CD14-positive monocyte (primary cell): ENCODE results near the gene CLDN10. TPM values are rescaled to one million over a fixed set of nuclear protein-coding genes. Genes with fewer than 3 reads are reported as not detected.

Experiments used
- DNase-seq, 3 donors: peaks; one replicate each; pipeline ENCODE4 v3.0.0-alpha.2; 2011 to 2022
- H2AFZ ChIP-seq: 2 replicates; pipeline ENCODE4 v1.6.0; 2012; ENCODE audit warnings: mild to moderate bottlenecking, low read depth, low read length, inconsistent platforms; ENCODE audit not compliant: insufficient read depth, poor library complexity, severe bottlenecking
- H3K27ac ChIP-seq, 2 donors: 1 replicate in 1 of 2; 2 replicates in 1 of 2; pipeline ENCODE4 v1.5.1; 2012 to 2013; ENCODE audit warnings: low read length in 2 of 2, control low read depth in 1 of 2, inconsistent platforms in 1 of 2, low read depth in 1 of 2, mild to moderate bottlenecking in 1 of 2
- H3K27me3 ChIP-seq, 2 donors: one replicate each; pipeline versions ENCODE4 v1.6.0 to v1.6.1; 2011 to 2013; ENCODE audit warnings: low read length in 2 of 2; ENCODE audit not compliant: control insufficient read depth in 2 of 2, insufficient read depth in 2 of 2
- H3K36me3 ChIP-seq, 2 donors: replicated peaks in 1 of 2; 1 replicate in 1 of 2; 2 replicates in 1 of 2; pipeline versions ENCODE4 v1.5.1 to v1.6.1; 2012 to 2013; ENCODE audit warnings: low read length in 2 of 2, control low read depth in 1 of 2, inconsistent platforms in 1 of 2, mild to moderate bottlenecking in 1 of 2; ENCODE audit not compliant: insufficient read depth in 2 of 2, control insufficient read depth in 1 of 2
- H3K4me1 ChIP-seq, 2 donors: 1 replicate in 1 of 2; 2 replicates in 1 of 2; pipeline versions ENCODE4 v1.5.1 to v1.6.1; 2012 to 2013; ENCODE audit warnings: low read length in 2 of 2, control low read depth in 1 of 2, inconsistent platforms in 1 of 2, mild to moderate bottlenecking in 1 of 2, moderate library complexity in 1 of 2; ENCODE audit not compliant: insufficient read depth in 2 of 2, control insufficient read depth in 1 of 2
- H3K4me2 ChIP-seq: replicated peaks from 2 replicates; pipeline ENCODE3; 2012; ENCODE audit warnings: low read length, moderate library complexity, mild to moderate bottlenecking; ENCODE audit not compliant: poor library complexity, severe bottlenecking; ENCODE audit errors: extremely low read depth
- H3K4me3 ChIP-seq, 3 experiments: fragments of 200-600 bp in 1 of 3; sonication (generic) in 1 of 3; replicated peaks in 1 of 3; 1 replicate in 2 of 3; 2 replicates in 1 of 3; pipeline ENCODE4 v1.5.1; 2011 to 2013; ENCODE audit warnings: low read length in 3 of 3, mild to moderate bottlenecking in 3 of 3, control low read depth in 2 of 3, low read depth in 2 of 3, inconsistent platforms in 1 of 3, moderate library complexity in 1 of 3
- H3K79me2 ChIP-seq: 2 replicates; pipeline ENCODE4 v1.6.0; 2012; ENCODE audit warnings: mild to moderate bottlenecking, control low read depth, inconsistent platforms, low read length, moderate library complexity; ENCODE audit not compliant: insufficient read depth
- H3K9ac ChIP-seq: 2 replicates; pipeline ENCODE4 v1.6.0; 2017; ENCODE audit warnings: low read length, mild to moderate bottlenecking; ENCODE audit not compliant: insufficient read depth, poor library complexity, severe bottlenecking
- H3K9me3 ChIP-seq, 2 donors: replicated peaks in 1 of 2; 1 replicate in 1 of 2; 2 replicates in 1 of 2; pipeline versions ENCODE4 v1.5.1 to v1.6.1; 2012 to 2013; ENCODE audit warnings: low read length in 2 of 2, control low read depth in 1 of 2; ENCODE audit not compliant: control insufficient read depth in 1 of 2, insufficient read depth in 1 of 2
- H4K20me1 ChIP-seq: 2 replicates; pipeline ENCODE4 v1.6.0; 2012; ENCODE audit warnings: mild to moderate bottlenecking, low read length, control low read depth, moderate library complexity; ENCODE audit not compliant: insufficient read depth
- H3K27ac Mint-ChIP-seq, 7 donors: one replicate each; pipeline ENCODE4 v1.8.0; 2020; ENCODE audit warnings: mild to moderate bottlenecking in 7 of 7, mixed read lengths in 7 of 7, moderate library complexity in 6 of 7, inconsistent platforms in 2 of 7
- H3K27me3 Mint-ChIP-seq, 3 donors: one replicate each; pipeline ENCODE4 v1.8.0; 2021 to 2022; ENCODE audit warnings: low read depth in 3 of 3, mild to moderate bottlenecking in 3 of 3, mixed read lengths in 3 of 3, moderate library complexity in 3 of 3, inconsistent platforms in 1 of 3
- H3K36me3 Mint-ChIP-seq, 2 donors: one replicate each; pipeline ENCODE4 v1.8.0; 2020; ENCODE audit warnings: mixed read lengths in 2 of 2, inconsistent platforms in 1 of 2, mild to moderate bottlenecking in 1 of 2
- H3K4me1 Mint-ChIP-seq: one replicate; pipeline ENCODE4 v1.8.0; 2020; ENCODE audit warnings: mild to moderate bottlenecking, mixed read lengths
- H3K4me3 Mint-ChIP-seq, 2 donors: one replicate each; pipeline ENCODE4 v1.8.0; 2020; ENCODE audit warnings: mild to moderate bottlenecking in 2 of 2, mixed read lengths in 2 of 2, moderate library complexity in 1 of 2
- H3K9me3 Mint-ChIP-seq, 7 donors: one replicate each; pipeline ENCODE4 v1.8.0; 2020 to 2022; ENCODE audit warnings: mixed read lengths in 7 of 7, mild to moderate bottlenecking in 6 of 7, moderate library complexity in 6 of 7, inconsistent platforms in 2 of 7
- CTCF ChIP-seq: fragments of 200-600 bp; IDR thresholded peaks from one replicate; pipeline ENCODE4 v1.8.0; 2022; ENCODE audit warnings: antibody characterized with exemption, mild to moderate bottlenecking
- WGBS: methylation state at CpG from one replicate; pipeline ENCODE4 v1.1.5; 2013; ENCODE audit warnings: missing lambda C conversion rate; ENCODE audit not compliant: insufficient coverage; 5-methylcytosine and 5-hydroxymethylcytosine counted together
- intact Hi-C, 2 donors: fragments of 100-400 bp; cut with micrococcal nuclease; formaldehyde crosslinking; loops; one replicate each; pipeline versions ENCODE4 v1.15.0 to v1.15.1; 2023
- polyA plus RNA-seq, 3 donors: library from polyadenylated mRNA; depleted of rRNA in 1 of 3; unstranded in 2 of 3; stranded (reverse) in 1 of 3; fragments of 300-500 nt in 2 of 3; fragments of >200 nt in 1 of 3; fragmentation: Illumina TruSeq in 2 of 3; gene quantifications; 1 replicate in 2 of 3; 2 replicates in 1 of 3; pipeline ENCODE4 v1.2.3, GENCODE V29; 2012 to 2021

Gene CLDN10
- polyA plus RNA-seq, 3 donors: 0.35 TPM; not detected in 2

GRCh38 chr13:95615539-95615938 is 63.0 kb downstream of the CLDN10 start:
- H3K9ac ChIP-seq: no peak overlapping the region
- Mint-ChIP-seq H3K9me3 (peaks cover 3 to 6% (median 5%) of the 10 kb centered on the region in 7 donors), H3K36me3 (no peaks in the 10 kb centered on the region), H3K27me3 (no peaks in the 10 kb centered on the region), H3K27ac (no peak overlapping the region), H3K4me3 (no peak overlapping the region), H3K4me1 (peaks cover 5% of the 10 kb centered on the region)
- H3K36me3 ChIP-seq: no peaks in the 10 kb centered on the region
- no peak for DNase-seq
- no peak overlapping the region for H3K27ac ChIP-seq
- H2AFZ ChIP-seq: no peak overlapping the region
- 100% methylated on average over 3 of the region's 3 CpGs for WGBS
- no peak overlapping the region for H3K4me3 ChIP-seq
- no peak overlapping the region for H3K4me2 ChIP-seq
- H3K9me3 ChIP-seq: no peaks in the 10 kb centered on the region
- H3K27me3 ChIP-seq: no peaks in the 10 kb centered on the region
- H4K20me1 ChIP-seq: no peaks in the 10 kb centered on the region
- TF ChIP-seq CTCF: no peak
- no peaks in the 10 kb centered on the region for H3K4me1 ChIP-seq
- intact Hi-C loops: no loop called here
- H3K79me2 ChIP-seq: no peaks in the 10 kb centered on the region

GRCh38 chr13:95620030-95620824 is 67.7 kb downstream of the CLDN10 start:
- Histone ChIP-seq H3K4me3 (no peak overlapping the region), H3K27me3 (no peaks in the 10 kb centered on the region), H3K36me3 (no peaks in the 10 kb centered on the region), H3K4me1 (peaks cover 10 to 11% of the 10 kb centered on the region in 2 donors), H3K27ac (peak overlapping the region in 1 of 2 donors; percentile 28), H3K4me2 (no peak overlapping the region), H3K9me3 (no peaks in the 10 kb centered on the region), H2AFZ (no peak overlapping the region), H3K79me2 (no peaks in the 10 kb centered on the region), H4K20me1 (no peaks in the 10 kb centered on the region), H3K9ac (no peak overlapping the region)
- H3K4me1 Mint-ChIP-seq: peaks cover 14% of the 10 kb centered on the region
- H3K27ac Mint-ChIP-seq: peak overlapping the region in 5 of 7 donors; percentile 23 to 79 (median 53)
- WGBS: 0% methylated on average over 1 of the region's 2 CpGs
- H3K36me3 Mint-ChIP-seq: no peaks in the 10 kb centered on the region
- peak; percentile 40 to 78 (median 54) for DNase-seq
- TF ChIP-seq CTCF: no peak
- intact Hi-C loops: loop anchor here (5.0 kb wide), 1 partner anchor 212 kb away; no protein-coding TSS in a partner anchor
- peaks cover 3 to 6% (median 5%) of the 10 kb centered on the region in 7 donors for H3K9me3 Mint-ChIP-seq
- H3K4me3 Mint-ChIP-seq: no peak overlapping the region
- peaks cover 0 to 2% (median 0%) of the 10 kb centered on the region in 3 donors for H3K27me3 Mint-ChIP-seq
